Hindlimb muscle (tissue), 1 donor: ENCODE measurements around the gene CYP2W1. TPM values are rescaled to one million over a fixed set of nuclear protein-coding genes. Genes with fewer than 3 reads are reported as not detected.
A peak's percentile ranks its signal among the peaks of the same experiment; 100 is the strongest.

Source experiments
- DNase-seq: peaks from one replicate; pipeline ENCODE4 v3.0.0-alpha.2; 2013
- polyA plus RNA-seq: library from polyadenylated mRNA; unstranded; fragments of 120-200 nt; gene quantifications from one replicate; pipeline ENCODE4 v1.2.1, GENCODE V29; 2013; ENCODE audit not compliant: insufficient read length

CYP2W1 gene
- polyA plus RNA-seq, 1 donor = 1.7 TPM

DNA sequence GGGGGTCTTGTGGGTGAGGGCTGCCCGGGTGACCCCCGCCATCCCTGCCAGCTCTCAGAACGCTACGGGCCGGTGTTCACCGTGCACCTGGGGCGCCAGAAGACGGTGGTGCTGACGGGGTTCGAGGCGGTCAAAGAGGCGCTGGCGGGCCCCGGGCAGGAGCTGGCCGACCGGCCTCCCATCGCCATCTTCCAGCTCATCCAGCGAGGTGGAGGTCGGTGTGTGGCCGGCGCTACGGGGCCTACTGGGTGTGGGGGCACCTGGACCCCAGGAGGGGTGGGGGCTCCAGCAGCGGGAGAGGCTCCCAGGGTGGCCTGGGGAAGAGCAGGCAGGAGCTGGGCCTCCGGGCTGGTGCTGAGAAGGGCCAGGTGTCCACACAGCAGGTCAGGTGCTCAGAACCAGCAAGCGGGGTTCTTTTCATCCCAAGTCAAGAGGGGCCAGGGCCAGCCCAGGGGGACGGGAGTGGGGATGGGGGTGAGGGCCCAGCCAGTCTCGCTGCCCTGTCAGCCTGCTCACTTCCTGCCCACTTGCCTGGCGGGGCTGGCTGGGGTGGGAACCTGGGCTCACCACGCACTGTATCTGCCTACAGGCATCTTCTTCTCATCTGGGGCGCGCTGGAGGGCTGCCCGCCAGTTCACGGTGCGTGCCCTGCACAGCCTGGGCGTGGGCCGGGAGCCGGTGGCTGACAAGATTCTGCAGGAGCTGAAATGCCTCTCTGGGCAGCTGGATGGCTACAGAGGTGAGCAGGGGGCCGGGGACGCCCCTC is 1.6 kb downstream of the CYP2W1 start:
- no peak for DNase-seq

DNA sequence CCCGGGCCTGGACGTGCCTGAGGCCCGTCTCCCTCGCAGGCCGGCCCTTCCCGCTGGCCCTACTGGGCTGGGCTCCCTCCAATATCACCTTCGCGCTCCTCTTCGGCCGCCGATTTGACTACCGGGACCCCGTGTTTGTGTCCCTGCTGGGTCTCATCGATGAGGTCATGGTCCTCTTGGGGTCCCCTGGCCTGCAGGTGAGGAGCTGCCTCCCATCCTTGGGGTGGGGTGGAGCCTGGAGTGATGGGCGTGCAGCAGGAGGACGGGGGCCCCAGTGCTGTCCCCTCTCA is 2.1 kb downstream of the CYP2W1 start:
- no peak for DNase-seq

DNA sequence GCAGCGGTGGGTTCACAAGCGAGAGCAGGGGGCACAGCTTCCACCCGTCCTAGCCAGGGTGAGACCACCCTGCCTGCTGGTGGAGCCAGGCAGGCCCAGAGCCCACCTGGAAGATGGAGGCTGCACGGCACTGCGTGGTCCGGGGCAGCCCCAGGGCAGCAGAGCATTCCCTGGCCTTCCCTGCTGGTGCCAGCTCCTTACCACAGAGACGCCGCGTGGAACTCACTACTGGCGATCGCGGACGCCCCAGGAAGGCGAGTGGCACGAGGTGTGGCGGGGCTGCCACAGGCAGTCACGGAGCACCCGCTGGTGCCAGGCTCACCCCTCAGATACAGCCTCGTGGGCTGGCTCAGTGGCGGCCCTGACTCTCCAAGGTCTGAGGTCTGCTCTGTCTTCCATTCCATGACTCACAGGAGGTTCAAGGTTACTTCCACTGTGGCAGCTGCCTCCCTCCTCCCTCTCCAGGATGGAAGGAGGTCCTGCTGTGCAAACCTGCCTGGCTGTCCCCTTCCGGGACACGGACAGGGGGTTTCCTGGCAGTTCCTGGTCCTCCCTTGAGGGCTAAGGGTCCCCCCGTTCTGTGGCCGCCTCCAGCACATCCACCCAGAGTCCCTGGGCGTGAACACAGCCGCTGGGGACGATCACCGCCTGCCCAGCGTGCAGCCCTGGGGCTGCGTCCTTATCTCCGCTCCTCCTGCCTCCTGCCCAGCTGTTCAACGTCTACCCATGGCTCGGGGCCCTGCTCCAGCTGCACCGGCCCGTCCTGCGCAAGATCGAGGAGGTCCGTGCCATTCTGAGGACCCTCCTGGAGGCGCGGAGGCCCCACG is 3.1 kb downstream of the CYP2W1 start:
- DNase-seq = no peak

DNA sequence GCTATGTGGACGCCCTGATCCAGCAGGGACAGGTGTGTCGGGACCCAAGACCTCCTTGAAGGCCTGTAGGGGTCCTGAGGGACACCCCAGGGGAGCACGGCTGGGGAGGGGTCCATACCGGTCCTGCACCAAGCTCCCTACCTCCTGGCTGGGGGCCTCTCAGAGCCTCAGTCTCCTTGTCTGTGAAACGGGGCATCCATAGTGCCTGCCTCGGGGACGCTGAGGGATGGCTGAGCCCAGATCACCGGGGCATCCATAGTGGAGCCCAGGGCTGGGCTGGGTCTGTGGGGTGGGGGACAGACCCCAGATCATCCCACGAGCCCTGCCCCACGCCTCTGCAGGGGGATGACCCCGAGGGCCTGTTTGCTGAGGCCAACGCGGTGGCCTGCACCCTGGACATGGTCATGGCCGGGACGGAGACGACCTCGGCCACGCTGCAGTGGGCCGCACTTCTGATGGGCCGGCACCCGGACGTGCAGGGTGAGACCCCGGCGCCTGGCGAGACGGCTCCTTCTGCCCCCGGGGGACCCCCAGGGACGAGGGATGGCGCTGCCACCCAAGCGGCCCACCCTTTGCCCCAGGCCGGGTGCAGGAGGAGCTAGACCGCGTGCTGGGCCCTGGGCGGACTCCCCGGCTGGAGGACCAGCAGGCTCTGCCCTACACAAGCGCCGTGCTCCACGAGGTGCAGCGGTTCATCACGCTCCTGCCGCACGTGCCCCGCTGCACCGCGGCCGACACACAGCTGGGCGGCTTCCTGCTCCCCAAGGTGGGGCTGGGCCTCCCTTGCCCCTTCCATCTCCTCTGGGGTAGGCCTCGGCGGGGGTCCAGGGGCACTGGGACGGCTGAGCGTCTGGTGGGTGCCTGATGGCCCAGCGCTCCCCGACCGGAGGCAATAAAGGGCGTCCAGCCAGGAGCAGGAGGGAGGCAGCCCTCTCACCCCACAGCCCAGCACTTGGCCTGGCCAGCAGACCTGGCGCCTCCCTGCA is 4.1 kb downstream of the CYP2W1 start:
- DNase-seq = no peak

DNA sequence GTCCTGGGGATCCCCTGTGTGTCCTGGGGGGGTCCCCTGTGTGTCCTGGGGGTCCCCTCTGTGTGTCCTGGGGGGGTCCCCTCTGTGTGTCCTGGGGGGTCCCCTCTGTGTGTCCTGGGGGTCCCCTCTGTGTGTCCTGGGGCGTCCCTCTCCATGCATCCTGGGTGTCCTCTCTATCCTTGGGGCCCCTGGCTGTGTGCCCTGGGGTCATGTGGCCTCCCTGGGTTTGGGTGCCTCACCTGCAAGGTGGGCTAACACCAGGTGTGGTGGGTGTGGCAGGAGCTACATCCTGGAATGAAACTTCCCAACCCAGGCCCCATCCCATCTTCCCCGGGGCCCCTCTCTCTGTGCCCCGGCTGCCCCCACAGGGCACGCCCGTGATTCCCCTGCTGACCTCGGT is 4.9 kb downstream of the CYP2W1 start:
- no peak for DNase-seq

DNA sequence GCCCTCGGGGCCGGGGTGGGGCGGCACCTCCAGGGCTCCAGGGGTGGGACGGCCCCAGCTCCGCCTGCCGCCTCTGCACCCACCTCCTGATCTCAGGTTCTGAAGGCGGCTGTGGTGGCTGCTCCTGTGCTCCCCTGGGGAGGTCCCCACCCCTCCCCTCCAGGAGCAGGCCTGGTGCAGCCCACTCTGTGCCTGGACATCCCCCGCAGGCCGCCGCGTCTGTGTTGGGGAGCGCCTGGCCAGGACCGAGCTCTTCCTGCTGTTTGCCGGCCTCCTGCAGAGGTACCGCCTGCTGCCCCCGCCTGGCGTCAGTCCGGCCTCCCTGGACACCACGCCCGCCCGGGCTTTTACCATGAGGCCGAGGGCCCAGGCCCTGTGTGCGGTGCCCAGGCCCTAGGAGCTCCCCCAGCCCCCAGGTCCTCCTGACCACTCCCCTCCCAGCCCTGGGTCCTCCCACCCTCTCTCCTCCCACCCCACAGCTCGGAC is 5.5 kb downstream of the CYP2W1 start:
- no peak for DNase-seq

- DNase-seq = no peak
These were observed 6.1 kb downstream of the CYP2W1 start for GRCh38 chr7:988963-989529.

DNA sequence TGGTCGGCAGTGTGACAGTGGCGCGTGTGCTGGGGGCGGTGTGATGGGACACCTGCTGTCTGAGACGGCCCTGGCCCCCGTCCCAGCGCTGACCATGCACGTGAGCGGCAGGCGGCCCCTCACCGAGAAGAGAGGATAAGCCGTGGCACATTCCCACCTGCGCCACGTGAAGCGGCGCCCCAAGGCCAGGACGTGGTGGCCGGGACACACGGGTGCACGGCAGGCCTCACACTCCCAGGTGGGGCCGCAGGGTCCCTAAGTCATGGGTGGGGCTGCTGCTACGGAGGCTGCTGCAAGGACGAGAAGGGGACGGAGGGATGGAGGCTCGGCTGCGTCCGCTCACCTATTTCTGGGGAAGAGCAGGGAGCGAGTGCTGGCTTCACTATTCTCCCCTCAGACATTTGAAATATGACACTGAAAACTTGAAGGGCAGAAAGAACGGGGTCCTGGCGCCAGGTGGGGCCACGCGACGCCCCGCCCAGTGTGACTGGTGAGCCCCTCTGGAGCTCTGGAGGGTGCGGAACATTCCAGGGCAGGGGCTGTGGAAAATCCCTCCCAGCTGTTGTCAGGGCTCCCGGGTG is 7.5 kb downstream of the CYP2W1 start:
- DNase-seq = no peak

DNA sequence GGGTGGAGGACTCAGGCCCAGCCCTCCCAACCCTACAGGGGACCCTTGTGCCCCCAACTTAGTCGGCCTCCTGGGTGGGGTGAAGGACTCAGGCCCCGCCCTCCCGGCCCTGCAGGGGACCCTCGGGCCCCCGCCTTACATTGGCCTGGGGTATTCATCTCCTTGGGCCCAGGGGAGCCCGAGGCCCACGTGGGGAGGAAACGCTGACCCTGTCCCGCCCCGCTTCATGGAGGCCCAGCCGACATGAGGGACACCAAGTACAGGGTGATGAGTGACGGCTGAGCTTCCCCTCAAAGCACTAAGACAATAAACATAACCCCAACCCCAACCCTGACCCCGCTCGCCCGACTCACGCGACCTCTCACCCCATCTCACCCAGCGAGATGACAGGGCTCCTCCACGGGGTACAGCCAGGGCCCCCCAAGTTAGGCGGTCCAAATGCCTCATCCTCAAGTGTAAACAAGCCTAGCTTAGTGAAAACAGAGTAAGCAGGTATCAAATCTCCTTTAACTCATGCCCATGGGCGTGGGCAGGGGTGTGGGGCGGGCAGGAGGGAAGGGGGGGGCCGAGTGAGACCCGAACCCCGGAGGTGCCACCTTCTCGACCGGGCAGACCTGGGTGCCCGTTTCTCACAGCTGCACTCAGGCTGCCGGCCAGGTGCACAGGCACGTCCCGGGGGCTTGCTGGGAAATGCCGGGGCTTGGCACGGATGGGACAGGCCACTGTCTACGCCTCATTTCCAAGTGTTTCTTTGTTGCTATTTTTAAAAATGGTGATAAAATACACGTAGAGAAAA is 8.2 kb downstream of the CYP2W1 start:
- no peak for DNase-seq

GRCh38 chr7:991729-992656 is 9.0 kb downstream of the CYP2W1 start:
- DNase-seq = no peak

GRCh38 chr7:992709-993607 is 10.0 kb downstream of the CYP2W1 start:
- DNase-seq = peak; percentile 96

- DNase-seq = no peak
These were observed 11.8 kb downstream of the CYP2W1 start for GRCh38 chr7:994592-995308.

GRCh38 chr7:995571-995970 is 12.6 kb downstream of the CYP2W1 start:
- DNase-seq = no peak

- no peak for DNase-seq
These were observed 13.3 kb downstream of the CYP2W1 start for GRCh38 chr7:996079-996872.

- DNase-seq = no peak
These were observed 14.7 kb downstream of the CYP2W1 start for GRCh38 chr7:997404-998395.
